NB4 (cell line): ENCODE measurements around the gene ADAMTS4.

Experiments
- DNase-seq: peaks from one replicate; pipeline ENCODE4 v3.0.0; 2010; ENCODE audit warnings: low read depth
- H3K4me3 ChIP-seq: one replicate; pipeline ENCODE4 v1.5.1; 2011; ENCODE audit warnings: mild to moderate bottlenecking, low read depth, low read length, moderate library complexity
- MYC ChIP-seq: IDR thresholded peaks from 2 replicates; pipeline ENCODE4 v1.6.1; 2011; ENCODE audit warnings: low read depth, low read length
- POLR2A ChIP-seq: IDR thresholded peaks from 2 replicates; pipeline ENCODE4 v1.6.1; 2011; ENCODE audit warnings: mild to moderate bottlenecking; ENCODE audit not compliant: insufficient read length; ENCODE audit errors: extremely low read depth
- TF ChIP-seq, protein P1 (sequence below): IDR thresholded peaks from one replicate; pipeline ENCODE4 v1.5.1; 2012; ENCODE audit warnings: low read depth, low read length
- TF ChIP-seq, protein P2 (sequence below): IDR thresholded peaks from 2 replicates; pipeline ENCODE4 v1.6.1; 2011; ENCODE audit warnings: low read depth, low read length

ADAMTS4 gene, protein sequence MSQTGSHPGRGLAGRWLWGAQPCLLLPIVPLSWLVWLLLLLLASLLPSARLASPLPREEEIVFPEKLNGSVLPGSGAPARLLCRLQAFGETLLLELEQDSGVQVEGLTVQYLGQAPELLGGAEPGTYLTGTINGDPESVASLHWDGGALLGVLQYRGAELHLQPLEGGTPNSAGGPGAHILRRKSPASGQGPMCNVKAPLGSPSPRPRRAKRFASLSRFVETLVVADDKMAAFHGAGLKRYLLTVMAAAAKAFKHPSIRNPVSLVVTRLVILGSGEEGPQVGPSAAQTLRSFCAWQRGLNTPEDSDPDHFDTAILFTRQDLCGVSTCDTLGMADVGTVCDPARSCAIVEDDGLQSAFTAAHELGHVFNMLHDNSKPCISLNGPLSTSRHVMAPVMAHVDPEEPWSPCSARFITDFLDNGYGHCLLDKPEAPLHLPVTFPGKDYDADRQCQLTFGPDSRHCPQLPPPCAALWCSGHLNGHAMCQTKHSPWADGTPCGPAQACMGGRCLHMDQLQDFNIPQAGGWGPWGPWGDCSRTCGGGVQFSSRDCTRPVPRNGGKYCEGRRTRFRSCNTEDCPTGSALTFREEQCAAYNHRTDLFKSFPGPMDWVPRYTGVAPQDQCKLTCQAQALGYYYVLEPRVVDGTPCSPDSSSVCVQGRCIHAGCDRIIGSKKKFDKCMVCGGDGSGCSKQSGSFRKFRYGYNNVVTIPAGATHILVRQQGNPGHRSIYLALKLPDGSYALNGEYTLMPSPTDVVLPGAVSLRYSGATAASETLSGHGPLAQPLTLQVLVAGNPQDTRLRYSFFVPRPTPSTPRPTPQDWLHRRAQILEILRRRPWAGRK

DNA sequence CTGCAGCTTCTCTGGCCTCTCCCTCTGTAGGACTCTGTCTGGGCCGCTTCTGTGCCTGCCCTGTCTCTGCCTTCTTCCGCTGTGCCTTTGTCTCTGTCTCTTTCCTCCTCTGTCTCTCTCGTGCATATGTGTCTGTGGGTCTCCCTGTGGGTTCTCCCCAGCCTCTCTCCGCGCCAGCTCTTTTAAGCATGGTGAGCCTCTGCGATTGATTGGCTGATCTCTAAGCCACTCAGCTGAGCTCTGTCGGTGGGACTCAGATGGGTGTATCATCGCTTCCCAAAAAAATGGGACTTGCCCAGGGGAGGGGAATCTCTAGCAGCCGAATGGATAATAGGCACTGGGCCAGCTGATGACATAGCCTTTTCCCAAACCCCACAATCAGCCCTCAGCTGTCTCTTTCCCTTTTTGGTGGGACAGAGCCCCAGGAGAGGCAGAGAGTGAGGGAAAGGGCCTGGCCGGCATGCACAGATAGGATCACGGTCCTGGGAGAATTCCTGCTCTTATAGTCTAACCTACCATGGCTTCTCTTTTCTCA, at the start of gene ADAMTS4:
ADAMTS4 (minus strand) TSS at position 158 of the 535 bp plus-strand sequence. CDS start 427 bp downstream, outside the sequence.
- DNase-seq = no peak
- no peak within 1 kb of the TSS for H3K4me3 ChIP-seq
- TF ChIP-seq, protein P1, sequence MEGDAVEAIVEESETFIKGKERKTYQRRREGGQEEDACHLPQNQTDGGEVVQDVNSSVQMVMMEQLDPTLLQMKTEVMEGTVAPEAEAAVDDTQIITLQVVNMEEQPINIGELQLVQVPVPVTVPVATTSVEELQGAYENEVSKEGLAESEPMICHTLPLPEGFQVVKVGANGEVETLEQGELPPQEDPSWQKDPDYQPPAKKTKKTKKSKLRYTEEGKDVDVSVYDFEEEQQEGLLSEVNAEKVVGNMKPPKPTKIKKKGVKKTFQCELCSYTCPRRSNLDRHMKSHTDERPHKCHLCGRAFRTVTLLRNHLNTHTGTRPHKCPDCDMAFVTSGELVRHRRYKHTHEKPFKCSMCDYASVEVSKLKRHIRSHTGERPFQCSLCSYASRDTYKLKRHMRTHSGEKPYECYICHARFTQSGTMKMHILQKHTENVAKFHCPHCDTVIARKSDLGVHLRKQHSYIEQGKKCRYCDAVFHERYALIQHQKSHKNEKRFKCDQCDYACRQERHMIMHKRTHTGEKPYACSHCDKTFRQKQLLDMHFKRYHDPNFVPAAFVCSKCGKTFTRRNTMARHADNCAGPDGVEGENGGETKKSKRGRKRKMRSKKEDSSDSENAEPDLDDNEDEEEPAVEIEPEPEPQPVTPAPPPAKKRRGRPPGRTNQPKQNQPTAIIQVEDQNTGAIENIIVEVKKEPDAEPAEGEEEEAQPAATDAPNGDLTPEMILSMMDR = no peak
- no peak for TF ChIP-seq POLR2A

DNA sequence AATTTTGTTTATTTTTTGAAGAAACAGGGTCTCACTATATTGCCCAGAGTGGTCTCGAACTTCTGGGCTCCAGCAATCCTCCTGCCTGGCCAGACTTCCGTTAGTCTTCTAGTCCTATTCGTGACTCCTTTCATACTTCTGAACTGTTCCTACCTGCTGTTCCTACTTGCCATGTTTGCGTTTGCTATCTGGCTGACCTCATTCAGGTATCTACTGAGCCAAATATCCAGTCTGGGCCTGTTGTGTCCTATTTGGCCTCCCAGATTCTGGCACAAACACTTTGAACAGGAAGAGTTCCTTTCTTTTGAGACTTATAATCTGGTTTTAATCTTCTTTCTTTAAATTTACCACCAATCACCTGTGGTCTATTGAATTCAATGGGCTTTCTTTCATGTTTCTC, 46.0 kb upstream of the ADAMTS4 start:
- TF ChIP-seq POLR2A = no peak
- no peak for DNase-seq
- H3K4me3 ChIP-seq = no peak overlapping the region

DNA sequence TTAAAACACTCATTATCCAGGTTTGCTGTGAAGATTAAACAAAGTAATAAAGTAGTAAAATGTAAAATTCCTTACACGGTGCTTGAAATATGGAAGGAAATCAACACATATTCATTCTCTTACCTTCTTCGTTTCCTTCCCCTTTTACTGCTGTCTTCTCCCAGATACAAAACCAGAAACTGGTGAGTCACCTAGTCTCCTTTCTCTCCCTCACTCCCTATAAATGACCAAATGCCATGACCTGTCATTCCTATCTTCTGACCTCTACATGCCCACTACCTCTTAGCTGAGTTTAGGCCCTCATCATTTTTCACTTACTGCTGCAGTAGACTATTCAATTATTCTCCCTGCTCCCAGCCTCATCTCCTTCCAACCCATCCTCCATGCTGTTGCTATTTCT, 43.5 kb upstream of the ADAMTS4 start:
- TF ChIP-seq MYC (no peak), POLR2A (no peak)
- TF ChIP-seq, protein P2, sequence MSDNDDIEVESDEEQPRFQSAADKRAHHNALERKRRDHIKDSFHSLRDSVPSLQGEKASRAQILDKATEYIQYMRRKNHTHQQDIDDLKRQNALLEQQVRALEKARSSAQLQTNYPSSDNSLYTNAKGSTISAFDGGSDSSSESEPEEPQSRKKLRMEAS = no peak
- TF ChIP-seq, protein P1 = no peak
- peak; percentile 40 for DNase-seq
- no peak overlapping the region for H3K4me3 ChIP-seq

DNA sequence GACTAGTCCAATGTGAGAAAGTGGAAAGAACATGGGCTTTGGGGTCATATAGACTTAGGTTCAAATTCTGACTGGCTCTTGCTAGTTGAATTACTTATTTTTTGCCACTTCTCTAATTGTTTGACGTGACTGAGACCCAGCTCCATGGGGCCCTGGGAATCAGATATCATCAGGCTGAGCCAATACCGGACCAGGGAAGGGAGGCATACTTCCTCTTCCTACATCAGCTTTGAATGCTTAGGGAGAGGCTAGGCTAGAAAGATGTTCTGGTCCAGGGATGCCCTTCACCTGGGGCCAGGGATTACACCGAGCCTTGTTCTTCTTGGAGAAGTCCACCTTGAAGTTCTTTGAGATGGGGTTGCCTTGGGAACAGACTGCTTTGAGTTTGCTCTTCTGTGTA, 42.8 kb upstream of the ADAMTS4 start:
- DNase-seq = peak; percentile 26
- TF ChIP-seq, protein P2 = no peak
- TF ChIP-seq, protein P1 = no peak
- TF ChIP-seq MYC (no peak), POLR2A (no peak)
- H3K4me3 ChIP-seq = no peak overlapping the region

DNA sequence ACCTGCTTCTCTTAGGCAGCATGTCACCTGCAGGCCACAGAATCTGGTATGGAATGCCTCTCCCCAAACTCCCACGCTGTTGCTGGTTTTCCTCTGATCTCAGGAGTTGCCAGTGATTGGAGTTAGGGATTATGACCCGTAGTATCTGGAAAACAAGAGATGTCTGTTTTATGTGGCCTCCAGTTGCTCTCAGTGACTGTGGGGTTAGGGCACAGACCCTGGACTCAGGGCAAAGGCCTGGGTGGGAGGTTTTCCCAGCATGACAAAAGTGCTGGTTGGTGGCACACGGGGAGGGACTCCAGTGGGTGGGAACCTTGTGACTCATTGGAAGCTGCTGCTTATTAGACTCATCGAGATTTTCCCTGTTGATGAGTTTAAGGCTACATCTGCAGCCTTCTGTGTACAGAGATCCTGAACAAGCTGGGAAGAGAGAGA, 39.2 kb upstream of the ADAMTS4 start, which contains the start of gene NR1I3:
NR1I3 (minus strand) TSS at position 165 of the 435 bp plus-strand sequence. CDS start 1,638 bp downstream, outside the sequence.
- no peak within 1 kb of the TSS for H3K4me3 ChIP-seq
- DNase-seq = no peak
- TF ChIP-seq POLR2A = no peak
- TF ChIP-seq, protein P2 = no peak
- TF ChIP-seq, protein P1 = no peak
- TF ChIP-seq MYC = no peak
